NCI-H1694 treated with DMSO at 0.1 percent for 48 hours (cell line): ENCODE data around the gene KAZN.
A peak's percentile ranks its signal among the peaks of the same experiment; 100 is the strongest.

Source experiments
- DNase-seq: peaks from one replicate; lab custom pipeline; 2025; lab: John Stamatoyannopoulos, UW

The KAZN gene

GRCh38 chr1:14825396-14825795 is 226.9 kb downstream of the KAZN start:
- no peak for DNase-seq

- DNase-seq: peak; percentile 58
Observed at GRCh38 chr1:14826172-14826636, 227.7 kb downstream of the KAZN start.

- no peak for DNase-seq
Observed at GRCh38 chr1:14826731-14827326, 228.3 kb downstream of the KAZN start.

GRCh38 chr1:14827870-14828269 is 229.4 kb downstream of the KAZN start:
- no peak for DNase-seq

- no peak for DNase-seq
Observed at GRCh38 chr1:14828665-14829064, 230.2 kb downstream of the KAZN start.

- DNase-seq: no peak
Observed at GRCh38 chr1:14835725-14836124, 237.2 kb downstream of the KAZN start.

- no peak for DNase-seq
Observed at GRCh38 chr1:14836426-14837140, 238.1 kb downstream of the KAZN start.

GRCh38 chr1:14840374-14840773 is 241.9 kb downstream of the KAZN start:
- DNase-seq: no peak

- DNase-seq: no peak
Observed at GRCh38 chr1:14841456-14841855, 243.0 kb downstream of the KAZN start.

GRCh38 chr1:14841951-14842350 is 243.5 kb downstream of the KAZN start:
- no peak for DNase-seq

GRCh38 chr1:14842361-14842760 is 243.9 kb downstream of the KAZN start:
- no peak for DNase-seq

GRCh38 chr1:14842891-14843290 is 244.4 kb downstream of the KAZN start:
- DNase-seq: no peak

GRCh38 chr1:14843525-14843924 is 245.0 kb downstream of the KAZN start:
- no peak for DNase-seq

GRCh38 chr1:14844356-14844755 is 245.9 kb downstream of the KAZN start:
- DNase-seq: no peak

- no peak for DNase-seq
Observed at GRCh38 chr1:14844923-14845617, 246.6 kb downstream of the KAZN start.

- DNase-seq: peak; percentile 17
Observed at GRCh38 chr1:14845851-14846250, 247.4 kb downstream of the KAZN start.

- no peak for DNase-seq
Observed at GRCh38 chr1:14846688-14847087, 248.2 kb downstream of the KAZN start.

- no peak for DNase-seq
Observed at GRCh38 chr1:14848203-14848602, 249.7 kb downstream of the KAZN start.

GRCh38 chr1:14848625-14849024 is 250.1 kb downstream of the KAZN start:
- no peak for DNase-seq

- DNase-seq: no peak
Observed at GRCh38 chr1:14849038-14849437, 250.6 kb downstream of the KAZN start.

GRCh38 chr1:14850563-14850962 is 252.1 kb downstream of the KAZN start:
- no peak for DNase-seq

GRCh38 chr1:14851760-14852159 is 253.3 kb downstream of the KAZN start:
- DNase-seq: no peak

- no peak for DNase-seq
Observed at GRCh38 chr1:14852291-14852690, 253.8 kb downstream of the KAZN start.
